GOT3 (cell line): Measurements from ENCODE around the gene TOR4A.
"Not testable (repeated sequence)": the region's sequence is repeated elsewhere in the genome, so short reads cannot be mapped to it uniquely, and the experiment has no call there.

Experiments
- DNase-seq: peaks from one replicate; lab custom pipeline; 2025; ENCODE audit warnings: mixed read lengths; lab: John Stamatoyannopoulos, UW

Gene TOR4A

DNA sequence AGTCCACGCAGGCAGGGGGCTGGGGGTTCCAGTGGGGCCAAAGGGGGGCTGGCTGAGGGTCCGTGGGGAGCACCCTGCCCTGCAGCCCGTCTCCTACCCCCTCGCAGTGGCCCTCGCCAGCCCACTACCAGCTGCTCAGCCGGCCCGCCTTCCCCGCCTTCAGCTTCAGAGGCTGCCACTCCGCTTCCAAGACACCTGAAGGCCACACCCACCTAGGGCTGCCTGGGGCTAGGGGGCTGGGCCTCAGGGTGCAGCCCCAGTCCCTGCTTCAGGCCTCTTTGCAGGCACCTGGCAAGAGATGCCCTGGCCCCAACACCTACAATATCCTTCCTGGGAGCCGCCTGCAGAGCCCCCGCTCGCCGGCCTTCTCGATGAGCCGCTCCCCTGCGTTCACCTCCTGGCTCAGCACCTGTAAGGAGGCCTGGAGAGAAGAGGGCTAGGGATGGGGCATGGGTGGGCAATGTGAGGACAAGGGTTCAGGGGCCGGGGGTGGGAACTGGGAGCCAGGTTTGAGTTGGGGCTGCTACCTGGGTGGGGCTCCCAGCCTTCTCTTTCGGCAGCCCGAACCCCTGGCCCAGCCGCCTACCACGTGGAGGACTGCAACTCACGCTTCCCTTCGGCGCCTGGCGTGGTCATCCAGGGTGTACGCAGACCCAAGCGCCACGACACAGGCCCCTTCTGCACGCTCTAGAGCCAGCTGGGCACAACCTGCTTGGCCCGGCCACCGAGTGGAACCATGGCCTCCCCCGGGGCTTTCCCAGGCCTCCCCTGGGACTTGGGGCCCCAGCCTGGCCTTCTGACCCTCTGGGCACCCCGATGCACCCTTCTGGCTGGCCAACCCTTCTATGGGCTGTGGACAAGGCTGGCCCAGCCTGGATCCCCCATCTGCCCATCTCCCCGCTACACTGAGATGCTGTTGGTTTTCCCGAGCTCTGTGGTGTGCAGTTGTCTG lies 24.7 kb upstream of the TOR4A start:
- no peak for DNase-seq

DNA sequence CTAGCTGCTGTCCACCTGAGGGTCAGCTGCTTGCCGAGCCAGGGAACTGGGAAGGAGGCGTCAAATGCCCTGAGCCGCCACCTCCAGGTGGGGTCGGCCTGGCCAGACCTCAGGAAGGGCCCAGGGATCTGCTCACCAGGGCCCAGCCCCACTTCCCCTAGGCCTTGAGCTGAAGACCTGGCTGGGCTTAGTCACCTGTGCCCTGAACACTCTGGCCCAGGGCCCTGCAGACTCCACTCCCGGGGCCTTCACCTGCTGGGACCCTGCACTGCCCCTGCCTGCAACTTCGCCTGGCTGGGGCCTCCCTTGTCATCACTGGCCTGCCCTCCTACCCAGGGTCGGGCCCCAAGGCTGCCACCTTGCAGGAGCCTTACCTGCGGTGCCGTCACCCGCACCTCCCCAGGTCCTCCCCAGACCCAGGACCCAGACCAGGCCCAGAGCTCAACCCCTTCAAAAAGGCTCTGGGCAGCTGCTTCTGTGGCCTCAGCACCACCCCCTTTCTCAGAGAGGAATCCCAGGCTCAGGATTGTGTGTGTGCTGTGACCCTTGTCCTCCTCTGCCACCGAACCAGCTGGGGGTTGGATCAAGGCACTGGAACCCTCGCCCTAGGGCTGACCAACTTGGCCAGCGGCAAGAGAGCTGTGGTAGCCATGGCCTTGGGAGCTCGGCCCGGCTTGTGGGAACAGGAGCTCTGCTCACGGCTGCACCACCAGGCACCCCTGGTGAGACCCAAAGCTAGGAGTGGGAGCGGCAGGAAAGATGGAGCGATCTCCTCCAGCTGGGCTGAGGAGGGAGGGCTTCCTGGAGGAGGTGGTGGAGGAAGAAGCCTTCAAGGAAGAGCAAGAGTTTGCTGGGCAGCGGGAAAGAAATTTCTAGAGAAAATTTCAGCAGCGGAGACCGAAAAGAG lies 23.6 kb upstream of the TOR4A start:
- no peak for DNase-seq

DNA sequence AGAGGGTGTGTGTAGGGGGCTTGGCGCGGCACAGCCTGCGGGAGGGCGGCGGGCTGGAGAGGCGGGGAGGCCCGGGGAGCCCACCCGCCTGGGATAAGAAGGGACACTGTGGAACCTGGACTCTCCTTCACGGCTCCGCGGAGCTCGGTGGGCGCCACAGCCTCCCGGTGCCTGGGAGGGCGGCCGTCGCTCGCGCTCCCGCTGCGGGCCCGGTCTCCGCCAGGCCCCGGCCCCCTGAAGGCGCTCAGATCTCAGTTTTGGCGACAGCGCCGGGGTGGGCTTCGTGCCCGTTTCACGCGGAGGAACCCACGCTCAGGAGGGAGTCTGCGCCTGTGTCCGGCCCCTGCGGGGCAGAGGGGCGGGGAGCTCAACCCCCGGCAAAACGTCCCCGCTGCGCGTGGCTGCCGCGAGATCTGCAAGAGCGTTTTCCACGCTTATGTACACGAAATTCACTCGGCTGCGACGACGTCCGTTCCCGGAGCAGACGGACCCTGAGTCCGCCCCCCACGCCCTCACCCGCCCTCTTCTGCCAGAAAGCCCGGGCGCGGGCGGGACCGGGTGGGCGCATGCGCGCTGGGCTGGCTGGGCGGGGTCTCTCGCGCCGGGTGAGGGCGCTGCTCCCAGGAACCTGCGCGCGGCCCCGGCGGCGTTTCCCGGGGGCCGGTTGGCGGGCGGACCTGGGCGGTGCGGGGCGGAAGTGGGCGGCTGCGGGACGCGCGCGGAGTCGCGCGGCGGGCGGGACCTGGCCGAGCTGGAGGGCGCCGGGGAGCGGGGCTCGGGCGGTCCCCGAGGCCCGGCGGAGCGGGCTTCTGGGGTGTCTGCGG lies 22.7 kb upstream of the TOR4A start, which contains the start of gene NELFB:
Gene NELFB, plus strand, starts transcription at position 704 of the 824 bp plus-strand sequence.
- peak; percentile 85 for DNase-seq

DNA sequence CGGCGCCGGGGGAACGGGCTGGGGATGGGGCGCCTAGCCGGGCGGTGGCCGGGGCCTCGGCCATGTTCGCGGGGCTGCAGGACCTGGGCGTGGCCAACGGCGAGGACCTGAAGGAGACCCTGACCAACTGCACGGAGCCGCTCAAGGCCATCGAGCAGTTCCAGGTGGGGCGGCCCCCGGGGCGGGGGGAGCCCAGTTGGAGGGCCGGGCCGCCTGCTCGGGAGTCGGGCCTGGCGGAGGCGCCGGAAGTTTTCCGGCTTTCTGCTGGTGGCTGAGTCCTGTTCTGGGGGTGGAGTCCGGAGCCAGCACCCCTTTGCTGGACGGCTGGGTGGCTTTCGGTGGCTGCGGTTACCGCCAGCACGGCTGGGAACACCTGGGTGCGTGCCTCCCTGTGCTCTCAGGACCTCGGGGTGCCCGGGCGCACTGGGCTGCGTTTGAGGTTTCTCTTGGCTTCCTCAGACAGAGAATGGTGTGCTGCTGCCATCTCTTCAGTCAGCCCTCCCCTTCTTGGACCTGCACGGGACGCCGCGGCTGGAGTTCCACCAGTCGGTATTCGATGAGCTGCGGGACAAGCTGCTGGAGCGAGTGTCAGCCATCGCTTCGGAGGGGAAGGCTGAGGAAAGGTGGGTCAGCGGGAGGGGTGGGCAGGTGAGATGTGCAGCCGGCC lies 21.9 kb upstream of the TOR4A start:
- DNase-seq, result no peak

DNA sequence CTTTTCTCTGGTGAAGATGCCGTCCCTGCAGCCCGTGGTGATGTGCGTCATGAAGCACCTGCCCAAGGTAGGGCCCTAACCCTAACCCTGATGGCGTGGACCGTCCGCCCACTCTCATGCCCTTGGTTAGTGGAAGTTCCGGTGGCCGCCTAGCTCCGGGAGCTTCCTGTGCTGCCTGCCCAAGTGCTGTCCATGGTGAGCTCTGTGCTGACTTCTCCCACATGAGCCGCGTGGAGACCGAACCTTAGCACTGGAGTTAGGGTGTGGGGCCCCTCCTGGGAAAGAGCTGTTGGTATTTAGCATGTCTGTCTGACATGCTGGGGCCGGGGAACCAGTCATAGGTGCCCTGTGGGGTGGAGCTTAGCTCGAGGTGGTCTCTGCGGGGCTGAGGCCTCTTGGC lies 21.2 kb upstream of the TOR4A start:
- DNase-seq, result no peak

DNA sequence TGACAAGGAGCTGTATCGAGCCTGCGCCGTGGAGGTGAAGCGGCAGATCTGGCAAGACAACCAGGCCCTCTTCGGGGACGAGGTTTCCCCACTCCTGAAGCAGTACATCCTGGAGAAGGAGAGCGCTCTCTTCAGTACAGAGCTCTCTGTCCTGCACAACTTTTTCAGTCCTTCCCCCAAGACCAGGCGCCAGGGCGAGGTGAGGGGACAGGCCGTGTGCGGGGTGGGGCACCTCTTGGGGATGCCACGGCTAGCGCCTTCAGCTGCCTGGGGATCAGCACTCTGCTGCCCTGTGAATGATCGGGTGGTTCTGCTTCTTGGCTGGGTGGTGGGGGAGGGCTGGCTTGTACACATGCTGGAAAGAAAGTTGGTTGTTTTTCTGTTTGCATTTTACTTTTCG lies 20.7 kb upstream of the TOR4A start:
- DNase-seq, result no peak

DNA sequence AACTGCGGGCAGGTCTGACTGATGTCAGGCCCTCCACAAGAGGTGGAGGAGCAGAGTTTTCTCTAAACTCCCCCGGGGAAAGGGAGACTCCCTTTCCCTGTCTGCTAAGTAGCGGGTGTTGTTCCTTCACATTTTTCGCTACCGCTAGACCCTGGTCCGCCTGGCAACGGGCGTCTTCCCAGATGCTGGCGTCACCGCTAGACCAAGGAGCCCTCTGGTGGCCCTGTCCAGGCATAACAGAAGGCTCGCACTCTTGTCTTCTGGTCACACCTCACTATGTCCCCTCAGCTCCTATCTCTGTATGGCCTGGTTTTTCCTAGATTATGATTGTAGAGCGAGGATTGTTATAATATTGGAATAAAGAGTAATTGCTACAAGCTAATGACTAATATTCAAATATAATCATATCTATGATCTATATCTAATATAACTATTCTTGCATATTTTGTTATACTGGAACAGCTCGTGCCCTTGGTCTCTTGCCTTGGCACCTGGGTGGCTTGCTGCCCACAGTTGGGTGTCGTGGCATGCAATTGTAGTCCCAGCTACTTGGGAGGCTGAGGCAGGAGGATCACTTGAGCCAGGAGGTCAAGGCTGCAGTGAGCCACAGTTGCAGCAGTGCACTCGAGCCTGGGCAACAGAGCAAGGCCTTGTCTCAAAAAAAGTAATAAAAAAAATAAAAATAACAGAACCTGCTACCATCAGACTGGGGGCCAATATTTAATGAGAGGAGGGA lies 15.2 kb upstream of the TOR4A start:
- DNase-seq, result not testable (repeated sequence)

DNA sequence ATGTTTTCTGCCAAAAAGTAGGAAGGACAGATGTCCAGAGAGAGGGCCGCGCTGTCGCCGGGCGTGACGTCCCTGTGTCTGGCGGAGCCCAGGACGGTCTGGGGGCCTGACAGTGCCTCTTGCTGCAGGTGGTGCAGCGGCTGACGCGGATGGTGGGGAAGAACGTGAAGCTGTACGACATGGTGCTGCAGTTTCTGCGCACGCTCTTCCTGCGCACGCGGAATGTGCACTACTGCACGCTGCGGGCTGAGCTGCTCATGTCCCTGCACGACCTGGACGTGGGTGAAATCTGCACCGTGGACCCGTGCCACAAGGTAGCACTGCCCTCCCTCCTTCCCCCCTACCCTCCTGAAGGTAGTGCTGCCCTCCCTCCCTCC lies 14.6 kb upstream of the TOR4A start:
- no peak for DNase-seq

DNA sequence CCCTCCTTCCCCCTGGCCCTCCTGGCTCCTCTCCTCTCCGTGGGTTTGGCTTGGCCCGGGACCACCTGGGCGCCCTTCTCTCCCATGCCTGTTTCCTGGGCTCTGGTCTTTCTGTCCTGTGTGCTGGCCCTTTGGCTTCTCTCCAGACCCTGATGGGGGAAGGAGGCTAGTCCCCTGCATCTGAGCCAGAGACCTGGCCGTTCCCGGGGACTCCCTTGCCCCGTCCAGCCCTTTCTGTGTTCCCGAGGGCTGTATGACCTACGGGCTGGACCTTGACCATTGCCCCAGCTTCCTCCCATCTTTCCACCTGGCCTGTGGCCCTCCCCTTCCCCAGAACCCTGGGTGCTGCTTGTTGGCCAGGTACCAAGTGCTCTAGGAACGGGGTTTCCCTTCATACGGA lies 14.0 kb upstream of the TOR4A start:
- DNase-seq, result no peak

DNA sequence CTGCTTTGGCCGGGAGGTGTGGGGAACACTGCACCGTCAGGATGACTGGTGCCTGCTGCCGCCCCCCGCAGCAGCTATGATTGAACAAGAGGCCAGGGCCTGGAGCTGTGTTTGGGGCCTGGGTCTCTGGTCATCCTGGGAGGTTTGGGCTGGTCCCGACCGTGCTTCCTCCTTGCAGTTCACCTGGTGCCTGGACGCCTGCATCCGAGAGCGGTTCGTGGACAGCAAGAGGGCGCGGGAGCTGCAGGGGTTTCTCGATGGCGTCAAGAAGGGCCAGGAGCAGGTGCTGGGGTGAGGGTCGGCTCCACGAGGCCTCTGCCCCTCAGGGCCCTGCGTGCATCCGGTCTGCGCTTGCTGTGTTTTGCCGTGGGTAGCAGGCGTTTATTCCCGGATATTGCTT lies 13.5 kb upstream of the TOR4A start:
- DNase-seq, result no peak

DNA sequence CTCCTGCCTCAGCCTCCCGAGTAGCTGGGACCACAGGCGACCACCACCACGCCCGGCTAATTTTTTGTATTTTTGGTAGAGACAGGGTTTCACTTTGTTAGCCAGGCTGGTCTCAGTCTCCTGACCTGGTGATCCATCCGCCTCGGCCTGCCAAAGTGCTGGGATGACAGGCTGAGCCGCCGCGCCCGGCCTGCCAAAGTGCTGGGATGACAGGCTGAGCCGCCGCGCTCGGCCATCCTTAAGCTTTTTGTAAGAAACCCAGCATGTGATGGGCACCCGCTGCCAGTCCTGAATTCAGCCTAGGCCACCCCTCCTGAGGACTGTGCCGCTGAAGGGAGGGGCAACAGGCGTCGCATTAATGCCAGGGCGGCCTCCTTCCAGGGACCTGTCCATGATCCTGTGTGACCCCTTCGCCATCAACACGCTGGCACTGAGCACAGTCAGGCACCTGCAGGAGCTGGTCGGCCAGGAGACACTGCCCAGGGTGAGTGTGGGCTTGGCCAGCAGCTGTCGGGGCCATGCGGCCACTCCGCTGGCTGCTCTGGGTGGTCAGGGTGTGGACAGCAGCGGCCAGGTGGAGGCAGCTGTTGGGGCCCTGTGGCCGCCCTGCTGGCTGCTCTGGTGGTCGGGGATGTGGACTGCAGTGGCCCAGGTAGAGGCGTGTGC lies 11.9 kb upstream of the TOR4A start:
- no peak for DNase-seq

DNA sequence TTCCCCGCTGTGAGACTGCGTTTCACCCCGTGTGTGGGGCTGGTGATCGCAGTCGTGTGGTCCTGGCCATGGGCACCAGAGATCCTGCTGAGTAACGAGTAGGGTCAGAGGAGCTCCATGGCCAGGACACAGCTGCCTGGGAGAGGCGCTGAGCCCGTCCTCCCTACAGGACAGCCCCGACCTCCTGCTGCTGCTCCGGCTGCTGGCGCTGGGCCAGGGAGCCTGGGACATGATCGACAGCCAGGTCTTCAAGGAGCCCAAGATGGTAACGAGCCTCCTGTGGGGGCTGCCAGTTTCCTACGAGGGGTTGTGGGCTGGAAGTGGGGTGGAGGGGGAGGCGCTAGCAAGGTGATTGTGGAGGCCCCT lies 11.4 kb upstream of the TOR4A start:
- DNase-seq, result no peak

DNA sequence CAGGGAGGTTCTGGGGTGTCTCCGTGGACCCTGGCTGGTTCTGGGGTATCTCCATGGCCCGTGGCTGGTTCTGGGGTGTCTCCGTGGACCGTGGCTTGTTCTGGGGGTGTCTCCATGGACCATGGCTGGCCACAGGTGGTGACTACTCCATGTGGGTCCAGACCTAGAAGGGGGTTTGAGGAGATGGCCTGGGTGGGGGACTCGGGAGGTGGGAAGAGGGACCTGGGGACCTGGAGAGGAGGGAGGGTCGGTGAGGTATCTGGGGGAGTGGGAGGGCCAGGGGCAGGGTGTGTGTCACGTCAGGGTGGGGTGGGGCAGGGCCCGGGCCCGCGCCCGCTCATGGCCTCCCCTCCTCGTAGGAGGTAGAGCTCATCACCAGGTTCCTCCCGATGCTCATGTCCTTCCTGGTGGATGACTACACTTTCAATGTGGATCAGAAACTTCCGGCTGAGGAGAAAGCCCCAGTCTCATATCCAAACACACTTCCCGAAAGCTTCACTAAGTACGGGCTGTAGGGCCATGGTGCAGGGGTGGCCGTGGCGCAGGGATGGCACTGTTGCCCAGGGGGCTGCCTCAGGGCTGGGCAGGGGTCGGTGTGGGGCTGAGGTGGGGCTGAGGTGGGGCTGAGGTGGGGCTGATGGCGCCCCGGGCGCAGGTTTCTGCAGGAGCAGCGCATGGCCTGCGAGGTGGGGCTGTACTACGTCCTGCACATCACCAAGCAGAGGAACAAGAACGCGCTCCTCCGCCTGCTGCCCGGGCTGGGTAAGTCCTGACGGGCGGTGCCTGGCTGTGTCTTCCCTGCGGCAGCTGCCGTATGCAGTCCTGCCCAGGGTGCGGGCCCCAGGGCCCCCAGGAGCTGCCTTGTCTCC lies 10.7 kb upstream of the TOR4A start:
- DNase-seq, result no peak

DNA sequence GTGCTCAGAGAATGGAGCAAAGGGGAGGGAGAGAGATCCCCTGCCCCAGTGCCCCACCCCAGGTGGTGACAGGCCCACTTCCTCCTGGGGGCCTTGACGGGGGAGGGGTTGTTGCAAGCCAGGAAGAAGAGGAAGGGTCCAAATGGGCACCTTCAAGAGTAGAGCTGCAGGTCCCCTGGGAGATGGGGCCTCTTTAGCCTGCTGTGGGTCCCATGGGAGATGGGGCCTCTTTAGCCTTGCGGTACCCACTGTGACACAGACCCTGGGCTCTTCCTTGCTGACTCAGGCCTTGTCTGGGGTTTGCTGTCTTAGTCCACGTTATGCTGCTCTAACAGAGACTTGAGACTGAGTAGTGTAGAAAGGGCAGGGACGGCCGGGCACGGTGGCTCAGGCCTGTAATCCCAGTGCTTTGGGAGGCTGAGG lies 9.6 kb upstream of the TOR4A start:
- DNase-seq, result no peak

DNA sequence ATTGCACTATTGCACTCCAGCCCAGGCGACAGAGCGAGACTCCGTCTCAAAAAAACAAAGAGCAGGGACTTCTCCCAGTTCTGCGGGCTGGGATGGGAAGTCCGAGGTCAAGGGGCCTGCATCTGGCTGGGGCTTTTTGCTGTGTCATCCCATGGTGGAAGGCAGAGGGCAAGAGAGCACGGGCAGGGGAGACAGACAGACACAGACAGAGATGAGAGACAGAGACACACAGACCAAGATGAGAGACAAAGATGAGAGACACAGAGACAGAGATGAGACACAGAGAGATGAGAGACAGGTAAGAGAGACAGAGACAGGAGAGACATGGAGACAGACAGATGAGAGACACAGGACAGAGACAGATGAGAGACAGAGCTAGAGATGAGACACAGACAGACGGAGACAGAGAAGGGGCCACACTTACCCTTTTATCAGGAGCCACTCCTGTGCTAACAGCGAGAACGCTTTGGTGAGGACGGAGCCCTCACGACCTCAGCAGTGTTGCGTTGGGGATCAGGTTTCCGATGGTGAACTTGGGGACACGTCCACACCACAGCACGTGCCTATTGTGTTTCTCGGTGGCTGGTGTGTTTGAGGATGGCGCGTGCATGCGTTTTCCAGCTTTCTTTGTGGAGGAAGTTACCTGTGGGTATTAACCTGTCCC lies 8.9 kb upstream of the TOR4A start:
- DNase-seq, result no peak

DNA sequence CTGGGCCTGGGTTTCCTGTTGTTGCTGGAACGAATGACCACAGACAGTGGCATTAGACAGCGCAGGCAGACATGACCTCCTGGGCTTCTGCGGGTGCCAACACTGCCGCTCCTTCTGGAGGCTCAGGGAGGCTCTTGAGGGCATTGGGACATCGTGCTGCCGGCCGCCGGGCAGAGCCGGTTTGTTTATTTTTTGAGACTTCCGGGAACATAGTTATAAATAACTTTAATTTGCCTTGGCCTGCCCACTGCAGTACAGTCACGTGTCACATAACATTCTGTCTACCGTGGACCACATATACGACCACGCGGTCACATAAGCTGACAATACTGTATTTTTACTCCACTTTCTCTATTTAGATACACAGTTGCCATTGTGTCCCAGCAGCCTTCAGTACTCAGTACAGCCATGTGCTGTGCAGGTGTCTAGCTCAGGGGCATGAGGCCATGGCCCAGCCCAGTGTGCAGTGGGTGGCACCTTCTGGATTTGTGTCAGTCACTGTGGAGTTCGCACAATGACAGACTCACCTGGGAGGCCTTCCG lies 8.2 kb upstream of the TOR4A start:
- DNase-seq, result no peak

DNA sequence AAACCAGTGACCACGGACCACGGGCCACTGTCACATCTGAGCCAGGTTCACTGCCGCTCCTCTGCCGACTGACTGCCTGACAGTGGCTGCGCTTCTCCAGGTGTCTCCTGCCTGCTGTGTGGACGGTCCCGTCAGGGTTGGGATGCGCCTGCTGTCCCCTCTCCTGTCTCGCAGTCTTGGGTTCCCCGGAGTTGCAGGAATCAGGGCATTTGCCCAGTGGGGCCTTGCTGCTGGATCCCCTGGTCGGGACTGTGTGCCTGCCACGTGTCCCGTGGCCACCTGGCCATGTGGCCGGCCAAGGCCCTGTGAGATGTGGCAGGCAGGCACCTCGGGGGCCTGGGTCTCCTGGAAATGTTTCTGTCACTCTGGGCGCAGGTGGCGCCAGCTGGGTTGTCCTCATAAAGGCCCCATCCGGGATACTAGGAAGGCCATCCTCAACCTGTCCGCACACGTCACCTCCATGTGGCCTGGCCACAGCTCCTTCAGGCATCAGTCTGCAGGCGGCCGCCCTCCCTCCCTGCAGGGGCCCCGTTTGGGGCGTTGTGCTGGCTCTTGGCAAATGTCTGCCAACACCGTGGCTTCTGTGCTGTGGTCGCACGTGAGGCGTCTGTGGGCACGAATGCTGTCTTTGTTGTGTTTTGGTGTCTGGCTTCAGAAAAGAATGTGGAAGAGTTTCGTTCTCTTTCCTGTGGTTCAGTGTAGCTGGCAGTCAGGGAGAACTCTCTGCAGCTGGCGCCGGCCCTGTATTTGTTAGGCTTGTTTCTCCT lies 6.4 kb upstream of the TOR4A start:
- no peak for DNase-seq

DNA sequence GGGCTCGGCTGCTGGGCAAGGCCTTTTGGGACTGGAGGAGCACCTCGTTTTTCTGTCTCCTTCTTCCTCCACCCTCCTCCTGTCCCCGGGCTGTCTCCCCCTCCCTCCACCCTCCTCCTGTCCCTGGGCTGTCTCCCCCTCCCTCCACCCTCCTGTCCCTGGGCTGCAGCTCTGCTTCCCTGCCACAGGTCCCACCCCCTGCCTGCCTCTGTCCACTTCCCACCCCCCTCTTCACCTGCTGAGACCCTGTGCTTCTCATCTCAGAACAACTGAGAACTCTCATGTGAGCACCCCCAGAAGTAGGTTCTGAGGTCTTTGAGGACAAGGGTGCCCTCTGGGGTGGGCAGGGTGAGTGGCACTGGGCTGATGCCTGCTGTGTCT lies 5.8 kb upstream of the TOR4A start:
- no peak for DNase-seq
